SW 1271 (cell line): Measurements from ENCODE around the gene URM1.

Source experiments
- DNase-seq, 2 experiments: peaks; one replicate each; lab custom pipeline; 2025; lab: John Stamatoyannopoulos, UW

The URM1 gene

GRCh38 chr9:128385496-128386460 is 14.6 kb downstream of the URM1 start:
- DNase-seq, result no peak

- no peak for DNase-seq
Measured at GRCh38 chr9:128388150-128388549, 17.0 kb downstream of the URM1 start.

DNA sequence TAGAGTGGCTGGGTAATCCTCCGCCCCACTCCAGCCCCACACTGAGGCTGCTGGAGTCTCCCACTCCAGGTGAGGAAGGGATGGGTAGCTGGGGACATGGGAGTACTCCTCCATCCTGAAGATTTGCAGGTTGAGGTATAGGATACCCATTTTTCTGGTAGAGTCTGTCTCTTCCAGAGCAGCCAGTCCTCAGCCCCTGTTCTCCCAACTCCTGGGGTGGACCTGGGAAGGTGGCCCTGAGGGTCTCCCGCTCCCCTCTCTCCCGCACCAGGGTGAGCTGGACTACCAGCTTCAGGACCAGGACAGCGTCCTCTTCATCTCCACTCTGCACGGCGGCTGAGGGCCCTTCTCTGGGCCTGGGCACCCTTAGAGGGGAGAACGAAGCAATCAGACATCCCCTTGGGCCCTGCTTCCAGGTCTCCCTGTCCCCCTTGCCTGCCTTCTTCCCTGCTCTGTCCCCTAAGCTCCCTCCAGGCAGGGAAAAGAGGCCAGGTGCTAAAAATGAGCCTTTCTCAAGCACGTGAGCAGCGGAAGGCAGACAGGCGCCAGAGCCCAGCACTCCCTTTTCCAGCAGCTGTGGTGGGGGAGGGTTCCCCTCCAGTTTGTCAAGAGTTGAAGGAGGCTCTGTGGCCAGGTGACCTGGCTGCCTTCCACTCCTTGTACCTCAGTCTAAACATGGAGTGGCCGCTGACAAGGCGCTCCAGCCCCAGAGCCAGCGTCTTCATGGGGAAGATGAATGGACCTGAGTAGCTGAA is 18.4 kb downstream of the URM1 start:
- no peak for DNase-seq

- DNase-seq, result no peak
Measured at GRCh38 chr9:128390150-128390812, 19.1 kb downstream of the URM1 start.

DNA sequence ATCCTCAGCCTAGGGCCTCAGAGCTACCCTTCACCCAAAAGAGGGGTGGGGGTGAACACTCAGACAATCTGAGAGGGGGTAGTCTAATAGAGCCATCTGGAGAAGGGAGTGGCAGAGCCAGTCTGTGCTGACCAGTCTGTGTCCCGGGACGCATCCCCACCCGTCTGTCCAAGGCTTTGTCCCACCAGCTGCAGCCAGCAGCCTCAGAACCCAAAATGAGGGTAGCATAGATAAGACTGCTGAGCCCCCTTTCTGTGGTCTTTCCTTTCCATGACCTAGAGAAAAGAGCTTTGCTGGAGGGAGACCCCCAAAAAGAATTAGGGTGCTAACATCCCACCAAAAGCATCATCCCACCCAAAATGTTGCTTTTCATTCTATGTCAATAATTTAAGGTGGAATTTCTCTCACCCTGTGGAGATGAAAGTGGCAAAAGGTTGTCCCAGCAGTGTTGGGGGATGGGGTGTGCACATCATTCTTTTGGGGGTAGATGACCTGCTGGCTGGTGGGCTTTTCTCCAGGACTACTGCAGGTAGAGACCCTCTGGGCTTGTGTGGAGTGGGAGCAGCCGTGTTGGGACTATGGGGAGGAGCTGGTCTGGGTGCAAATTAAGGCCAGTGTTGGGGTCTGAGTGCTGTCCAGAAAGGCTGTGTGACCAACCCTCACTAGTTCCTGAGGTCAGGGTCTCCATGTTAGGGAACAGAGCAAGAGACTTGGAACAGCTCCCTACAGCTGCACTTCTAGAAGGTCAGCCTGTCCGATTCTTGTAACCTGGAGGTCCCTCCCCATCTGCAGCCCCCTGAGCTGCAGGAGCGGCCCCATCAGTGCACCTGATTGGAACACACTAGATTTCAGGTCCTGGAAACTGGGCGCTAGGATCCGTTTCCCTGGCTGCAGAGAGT is 19.9 kb downstream of the URM1 start:
- no peak for DNase-seq

- no peak for DNase-seq
Measured at GRCh38 chr9:128391956-128392301, 20.8 kb downstream of the URM1 start.

- DNase-seq, result no peak
Measured at GRCh38 chr9:128392302-128393144, 21.3 kb downstream of the URM1 start.

DNA sequence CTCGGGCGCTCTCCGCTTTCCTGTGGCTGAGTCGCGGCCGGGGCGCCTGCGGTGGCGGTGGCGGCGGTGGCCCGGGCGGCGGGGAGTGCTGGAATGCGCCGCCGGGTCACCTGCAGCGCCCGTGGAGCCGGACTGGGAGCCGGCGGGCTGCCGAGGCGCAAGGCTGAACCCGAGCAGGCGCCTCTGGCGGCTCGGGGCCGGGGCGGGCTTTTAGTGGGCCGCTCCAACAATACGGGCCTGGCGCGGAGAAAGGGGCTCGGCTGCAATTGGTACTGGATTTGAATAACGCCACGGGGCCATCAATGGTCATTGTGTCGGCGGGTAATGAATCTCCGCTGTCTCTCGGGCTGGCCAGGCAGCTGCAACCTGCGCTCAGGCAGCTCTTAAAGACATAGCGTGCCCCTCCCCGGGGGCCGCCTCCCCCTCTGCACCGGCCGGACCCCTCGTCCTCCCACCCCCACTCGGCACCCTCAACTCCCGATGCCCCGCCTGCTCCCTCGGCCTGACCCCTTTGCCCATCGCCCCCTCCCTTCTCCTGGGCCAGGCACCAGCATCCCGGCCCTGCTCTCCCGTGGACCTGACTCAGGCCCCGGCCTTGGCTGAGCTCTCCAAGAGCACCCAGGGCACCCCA is 22.1 kb downstream of the URM1 start:
- DNase-seq, result no peak

DNA sequence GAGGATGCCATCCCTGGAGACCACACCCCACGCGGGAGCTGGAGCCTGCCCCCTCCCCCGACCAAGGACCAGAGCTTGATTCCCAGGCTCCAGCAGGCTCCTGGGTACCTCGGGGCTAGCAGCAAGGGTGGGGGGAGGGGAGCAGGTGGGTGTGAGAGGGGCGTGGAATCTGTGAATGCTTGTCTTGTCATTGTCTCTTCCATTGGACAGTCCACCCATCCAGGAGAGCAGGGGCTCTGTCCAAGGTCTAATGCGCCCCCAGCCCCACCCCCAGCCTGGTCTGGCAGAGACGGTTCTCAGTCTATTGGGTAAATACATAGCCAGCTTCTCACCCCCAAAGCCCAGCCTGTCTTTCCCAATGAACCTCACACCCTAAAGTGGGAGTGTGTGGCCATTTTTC is 22.8 kb downstream of the URM1 start:
- no peak for DNase-seq

GRCh38 chr9:128394379-128395168 is 23.4 kb downstream of the URM1 start:
- no peak for DNase-seq

GRCh38 chr9:128396970-128397613 is 25.9 kb downstream of the URM1 start:
- DNase-seq, result no peak

- no peak for DNase-seq
Measured at GRCh38 chr9:128397831-128398230, 26.7 kb downstream of the URM1 start.

- no peak for DNase-seq
Measured at GRCh38 chr9:128399861-128400260, 28.7 kb downstream of the URM1 start.

- DNase-seq, result no peak
Measured at GRCh38 chr9:128404560-128404959, 33.4 kb downstream of the URM1 start.

DNA sequence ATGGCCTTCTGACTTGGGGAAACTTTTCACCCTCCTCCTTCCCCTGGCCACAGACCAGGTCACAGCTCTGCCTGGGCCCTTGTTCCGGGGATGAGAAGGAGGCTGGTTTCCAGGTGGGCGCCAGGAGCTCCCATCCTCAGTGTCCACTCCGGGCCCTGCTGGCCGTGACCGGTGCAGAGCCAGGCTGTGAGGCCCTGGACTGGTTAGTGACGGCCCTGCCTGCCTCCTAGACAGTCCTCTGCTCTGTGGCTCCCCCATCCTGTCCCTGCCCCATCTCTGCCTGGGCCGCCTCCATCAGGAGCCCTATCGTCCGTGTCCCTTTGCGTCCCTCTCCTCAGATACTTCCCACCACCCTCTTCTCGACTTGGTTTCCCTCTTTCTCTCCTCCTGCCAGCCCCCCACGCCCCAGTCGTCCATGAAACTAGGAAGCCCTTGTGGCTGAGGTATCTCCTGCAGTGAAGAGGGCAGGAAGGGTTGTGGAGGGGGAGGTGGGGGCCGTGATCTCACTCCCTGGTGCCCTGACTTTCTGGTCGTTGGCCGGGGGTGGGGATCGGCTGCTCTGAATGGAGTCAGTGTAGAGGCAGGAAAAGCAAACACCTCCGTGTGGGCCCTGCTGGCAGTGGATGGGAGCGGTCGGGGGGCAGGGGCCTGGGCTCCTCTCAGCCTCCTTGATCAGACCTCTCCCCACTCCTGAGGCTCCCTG is 34.1 kb downstream of the URM1 start:
- DNase-seq, result no peak

- no peak for DNase-seq
Measured at GRCh38 chr9:128405780-128406171, 34.6 kb downstream of the URM1 start.

GRCh38 chr9:128406848-128407391 is 35.7 kb downstream of the URM1 start:
- no peak for DNase-seq

GRCh38 chr9:128408963-128409431 is 37.8 kb downstream of the URM1 start:
- no peak for DNase-seq
